Upper lobe of right lung (tissue), 1 donor: Measurements from ENCODE around the gene GFRA1. TPM values are rescaled to one million over a fixed set of nuclear protein-coding genes. Genes with fewer than 3 reads are reported as not detected.
"Not testable (repeated sequence)": the region's sequence is repeated elsewhere in the genome, so short reads cannot be mapped to it uniquely, and the experiment has no call there.

Experiments used
- ATAC-seq: fragments of 200-7000 bp; cut with Tn5 transposase; one replicate; pipeline ENCODE4 v1.9.1; 2020; ENCODE audit warnings: mild to moderate bottlenecking, moderate library complexity
- DNase-seq: peaks from one replicate; pipeline ENCODE4 v3.0.0-alpha.2; 2020
- H3K27ac ChIP-seq: fragments of 200-600 bp; one replicate; pipeline ENCODE4 v1.8.0; 2022
- H3K27me3 ChIP-seq: fragments of 200-600 bp; one replicate; pipeline ENCODE4 v1.8.0; 2022; ENCODE audit warnings: mild to moderate bottlenecking
- H3K36me3 ChIP-seq: fragments of 200-600 bp; one replicate; pipeline ENCODE4 v1.8.0; 2022
- H3K4me1 ChIP-seq: fragments of 200-600 bp; one replicate; pipeline ENCODE4 v1.8.0; 2022
- H3K4me3 ChIP-seq: fragments of 200-600 bp; one replicate; pipeline ENCODE4 v1.8.0; 2022; ENCODE audit warnings: mild to moderate bottlenecking
- H3K9me3 ChIP-seq: fragments of 200-600 bp; one replicate; pipeline ENCODE4 v1.8.0; 2022
- CTCF ChIP-seq: fragments of 200-600 bp; IDR thresholded peaks from one replicate; pipeline ENCODE4 v1.8.0; 2022; ENCODE audit warnings: antibody characterized with exemption
- intact Hi-C: fragments of 100-400 bp; cut with DNase I; formaldehyde crosslinking; loops from one replicate; pipeline ENCODE4 v1.11.0; 2022
- total RNA-seq: library from RNA; stranded (reverse); fragmentation: NEBNext Ultra II Directional; extraction: Animal tissue kit (Norgen Biotek cat#: 25700); gene quantifications from one replicate; pipeline ENCODE4 v1.2.1, GENCODE V29; 2021
- donor health status: DM: no; HTN: yes; CAD: no; lungs with severe emphysema.

GFRA1 gene
- total RNA-seq, 1 donor from 2014 or later = 3.4 TPM

DNA sequence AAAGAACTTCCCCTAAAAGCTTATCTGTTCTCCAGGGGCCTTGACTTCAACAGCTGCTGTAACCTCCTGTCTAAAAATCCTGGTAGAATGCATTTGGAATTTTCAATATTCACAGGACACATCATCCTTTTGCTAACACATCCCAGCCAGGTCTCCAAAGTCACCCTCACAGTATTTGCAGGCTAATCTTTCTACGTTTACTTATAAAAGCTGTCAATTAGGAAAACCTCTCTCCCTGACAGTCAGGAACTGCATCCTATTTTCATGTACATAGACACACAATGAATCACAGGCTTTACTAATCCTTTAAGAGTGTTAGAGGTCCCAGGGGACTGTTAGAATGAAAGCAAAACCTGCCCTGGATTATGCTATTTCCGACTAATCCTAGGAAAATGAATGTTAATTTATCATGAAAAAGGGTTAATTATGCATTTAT lies 102.2 kb downstream of the GFRA1 start:
- DNase-seq (no peak), ATAC-seq (no peak)
- TF ChIP-seq CTCF = no peak
- Histone ChIP-seq H3K4me3 (no peak overlapping the region), H3K9me3 (no peaks in the 10 kb centered on the region), H3K36me3 (no peaks in the 10 kb centered on the region), H3K27me3 (no peaks in the 10 kb centered on the region), H3K4me1 (no peaks in the 10 kb centered on the region), H3K27ac (no peak overlapping the region)
- intact Hi-C loops = no loop called here

- TF ChIP-seq CTCF = no peak
- Histone ChIP-seq H3K36me3 (no peaks in the 10 kb centered on the region), H3K27me3 (no peaks in the 10 kb centered on the region), H3K4me1 (no peaks in the 10 kb centered on the region), H3K4me3 (no peak overlapping the region), H3K27ac (no peak overlapping the region), H3K9me3 (no peaks in the 10 kb centered on the region)
- intact Hi-C loops = no loop called here
- DNase-seq (no peak), ATAC-seq (no peak)
These were observed 103.1 kb downstream of the GFRA1 start for GRCh38 chr10:116169782-116170445.

GRCh38 chr10:116168745-116169144 lies 104.3 kb downstream of the GFRA1 start:
- DNase-seq = no peak
- intact Hi-C loops = no loop called here

DNA sequence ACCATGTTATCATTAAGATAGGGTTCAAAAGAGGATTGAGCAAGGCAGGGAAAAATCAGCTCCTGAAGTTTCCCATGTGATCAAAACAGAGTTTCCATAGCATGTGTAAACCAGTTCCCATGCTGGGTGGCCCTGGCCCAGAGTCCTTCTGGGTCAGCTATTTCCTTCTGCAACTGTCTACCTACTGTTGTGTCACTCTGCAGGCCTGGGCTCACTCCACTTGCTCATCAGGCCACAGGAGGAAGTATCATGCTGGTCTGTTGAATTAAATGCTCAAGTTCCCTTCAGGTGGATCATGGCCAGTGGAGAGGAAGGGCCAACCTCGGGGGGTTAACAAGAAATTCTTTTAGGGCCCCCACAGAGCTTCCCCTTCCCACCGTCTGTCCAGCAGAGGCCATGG lies 104.7 kb downstream of the GFRA1 start:
- Histone ChIP-seq H3K27me3 (no peaks in the 10 kb centered on the region), H3K4me3 (no peak overlapping the region), H3K36me3 (no peaks in the 10 kb centered on the region), H3K4me1 (no peaks in the 10 kb centered on the region), H3K27ac (no peak overlapping the region), H3K9me3 (no peaks in the 10 kb centered on the region)
- intact Hi-C loops = no loop called here
- DNase-seq = no peak
- TF ChIP-seq CTCF = no peak
- no peak for ATAC-seq

More at GRCh38 chr10:116168745-116169144, 104.3 kb downstream of the GFRA1 start:
- Histone ChIP-seq H3K36me3 (no peaks in the 10 kb centered on the region), H3K9me3 (no peaks in the 10 kb centered on the region), H3K27me3 (no peaks in the 10 kb centered on the region), H3K27ac (no peak overlapping the region), H3K4me3 (no peak overlapping the region), H3K4me1 (no peaks in the 10 kb centered on the region)
- TF ChIP-seq CTCF = no peak
- no peak for ATAC-seq

- H3K4me1 ChIP-seq, H3K36me3 ChIP-seq, H3K4me3 ChIP-seq, H3K9me3 ChIP-seq, H3K27ac ChIP-seq, intact Hi-C loops, ATAC-seq, DNase-seq, H3K27me3 ChIP-seq: not testable (repeated sequence)
These were observed 107.1 kb downstream of the GFRA1 start for GRCh38 chr10:116165941-116166340.

GRCh38 chr10:116164291-116164690 lies 108.7 kb downstream of the GFRA1 start:
- TF ChIP-seq CTCF = no peak
- H3K4me1 ChIP-seq = no peaks in the 10 kb centered on the region
- DNase-seq (no peak), ATAC-seq (no peak)
- no peak overlapping the region for H3K4me3 ChIP-seq
- no peaks in the 10 kb centered on the region for H3K36me3 ChIP-seq
- H3K27me3 ChIP-seq = no peaks in the 10 kb centered on the region
- no peaks in the 10 kb centered on the region for H3K9me3 ChIP-seq
- intact Hi-C loops = no loop called here
- no peak overlapping the region for H3K27ac ChIP-seq
